Activated T-helper 2 cell treated with anti-CD3 and anti-CD28 coated beads, Interferon-gamma antibody, Interleukin-2, Interleukin-4, amounts not matched to agents 10 μg/mL and 5 μg/mL and 100 μg/mL, durations not matched to agents 14 hours and 24 hours and 36 hours (primary cell): Measurements from ENCODE around the gene MLF2. TPM values are rescaled to one million over a fixed set of nuclear protein-coding genes. Genes with fewer than 3 reads are reported as not detected.

ENCODE experiments used
- DNase-seq: peaks from one replicate; pipeline ENCODE4 v3.0.0; 2021; ENCODE audit warnings: low spot score
- H3K27ac Mint-ChIP-seq: one replicate; pipeline ENCODE4 v1.8.0; 2021; ENCODE audit warnings: mixed read lengths
- H3K27me3 Mint-ChIP-seq: one replicate; pipeline ENCODE4 v1.8.0; 2021; ENCODE audit warnings: low read depth, mixed read lengths
- H3K36me3 Mint-ChIP-seq: one replicate; pipeline ENCODE4 v1.8.0; 2021; ENCODE audit warnings: low read depth, mixed read lengths
- H3K4me1 Mint-ChIP-seq: one replicate; pipeline ENCODE4 v1.8.0; 2021; ENCODE audit warnings: low read depth, mixed read lengths
- H3K4me3 Mint-ChIP-seq: one replicate; pipeline ENCODE4 v1.8.0; 2021; ENCODE audit warnings: low read depth, mild to moderate bottlenecking, moderate library complexity, mixed read lengths
- H3K9me3 Mint-ChIP-seq: one replicate; pipeline ENCODE4 v1.8.0; 2021; ENCODE audit warnings: mixed read lengths
- intact Hi-C: fragments of 100-400 bp; cut with micrococcal nuclease; formaldehyde crosslinking; loops from one replicate; pipeline ENCODE4 v1.15.1; 2023
- total RNA-seq: library from RNA; stranded (reverse); gene quantifications from 2 replicates; pipeline ENCODE4 v1.2.3, GENCODE V29; 2022

The MLF2 gene
- total RNA-seq, 1 donor from 2014 or later, result 162 TPM

- H3K4me1 Mint-ChIP-seq, result peaks cover 53% of the 10 kb centered on the region
- peak overlapping the region; percentile 86 for H3K4me3 Mint-ChIP-seq
- DNase-seq, result no peak
- H3K36me3 Mint-ChIP-seq, result peaks cover 43% of the 10 kb centered on the region
- peaks cover 11% of the 10 kb centered on the region for H3K27me3 Mint-ChIP-seq
- no peaks in the 10 kb centered on the region for H3K9me3 Mint-ChIP-seq
- intact Hi-C loops, result loop anchor here (5.0 kb wide), 1 partner anchor 60 kb away; the partner anchor contains the start of gene P3H3
- H3K27ac Mint-ChIP-seq, result peak overlapping the region; percentile 78
Measured at GRCh38 chr12:6767353-6768319, 14.7 kb upstream of the MLF2 start.

DNA sequence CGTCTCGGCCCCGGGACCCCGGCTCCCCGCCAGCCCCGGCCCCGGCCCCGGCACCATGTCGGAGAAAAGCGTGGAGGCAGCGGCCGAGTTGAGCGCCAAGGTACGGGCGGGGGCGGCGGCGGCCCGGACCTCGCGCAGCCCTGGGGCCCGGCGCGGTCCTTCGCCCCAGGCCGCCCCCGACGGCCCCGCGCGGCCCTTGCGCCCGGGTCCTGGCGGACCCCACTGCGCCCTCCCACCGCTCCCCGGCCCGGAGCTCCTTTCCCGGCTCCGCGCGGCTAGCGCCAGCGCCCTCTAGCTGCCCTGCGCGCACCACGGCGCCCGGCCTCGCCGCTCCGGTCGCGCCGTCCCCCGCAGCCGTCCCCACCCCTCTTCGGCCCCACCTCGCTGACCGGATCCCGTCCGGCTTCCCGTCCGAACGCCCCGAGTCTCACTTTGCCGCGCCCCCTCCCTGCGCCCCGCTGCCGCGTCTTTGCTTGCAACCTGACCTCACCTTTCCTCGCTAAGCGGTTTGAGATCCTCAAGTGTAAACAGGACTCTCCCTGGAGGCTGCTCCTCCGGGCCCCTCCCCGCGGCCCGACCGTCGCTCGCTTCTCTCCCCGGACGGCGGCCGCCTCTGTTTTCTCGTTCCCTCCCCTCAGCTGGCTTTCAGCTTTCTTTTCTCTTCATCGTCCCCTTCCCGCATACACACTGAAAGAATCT is 13.9 kb upstream of the MLF2 start:
- peaks cover 40% of the 10 kb centered on the region for H3K36me3 Mint-ChIP-seq
- peaks cover 11% of the 10 kb centered on the region for H3K27me3 Mint-ChIP-seq
- no peaks in the 10 kb centered on the region for H3K9me3 Mint-ChIP-seq
- intact Hi-C loops, result loop anchor here (5.0 kb wide), 1 partner anchor 61 kb away; the partner anchor contains the start of gene P3H3
- peak overlapping the region; percentile 78 for H3K27ac Mint-ChIP-seq
- peak overlapping the region; percentile 86 for H3K4me3 Mint-ChIP-seq
- H3K4me1 Mint-ChIP-seq, result peaks cover 49% of the 10 kb centered on the region
- peak; percentile 62 for DNase-seq

GRCh38 chr12:6765634-6766581 is 13.0 kb upstream of the MLF2 start, which contains the start of gene PTMS:
Gene PTMS (plus strand): TSS chr12:6766363. CDS start chr12:6766706, 343 bp downstream.
- intact Hi-C loops, result loop anchor here (2.0 to 5.0 kb wide), 2 partner anchors 13 to 61 kb away; partner anchors contain the start of gene P3H3
- H3K4me3 Mint-ChIP-seq, result peak within 1 kb of the TSS; percentile 86
- H3K36me3 Mint-ChIP-seq, result peaks cover 31% of the 10 kb centered on the region
- peak within 1 kb of the TSS; percentile 78 for H3K27ac Mint-ChIP-seq
- H3K4me1 Mint-ChIP-seq, result peaks cover 41% of the 10 kb centered on the region
- H3K9me3 Mint-ChIP-seq, result no peaks in the 10 kb centered on the region
- peak; percentile 28 for DNase-seq
- peaks cover 11% of the 10 kb centered on the region for H3K27me3 Mint-ChIP-seq

- DNase-seq, result no peak
- Mint-ChIP-seq H3K36me3 (peaks cover 25% of the 10 kb centered on the region), H3K4me3 (peak overlapping the region; percentile 79), H3K27me3 (peaks cover 11% of the 10 kb centered on the region), H3K27ac (peak overlapping the region; percentile 52), H3K9me3 (no peaks in the 10 kb centered on the region), H3K4me1 (peaks cover 38% of the 10 kb centered on the region)
- intact Hi-C loops, result loop anchor here (2.0 to 5.0 kb wide), 2 partner anchors 14 to 62 kb away; partner anchors contain the start of gene P3H3
Measured at GRCh38 chr12:6765048-6765633, 12.2 kb upstream of the MLF2 start.

GRCh38 chr12:6764011-6764828 is 11.3 kb upstream of the MLF2 start:
- H3K27me3 Mint-ChIP-seq, result peaks cover 11% of the 10 kb centered on the region
- peak; percentile 67 for DNase-seq
- intact Hi-C loops, result loop anchor here (1.0 to 2.0 kb wide), 2 partner anchors 8 to 15 kb away; partner anchors contain the start of gene LAG3
- no peaks in the 10 kb centered on the region for H3K9me3 Mint-ChIP-seq
- peak overlapping the region; percentile 30 for H3K27ac Mint-ChIP-seq
- peak overlapping the region; percentile 67 for H3K4me3 Mint-ChIP-seq
- peaks cover 16% of the 10 kb centered on the region for H3K36me3 Mint-ChIP-seq
- peaks cover 34% of the 10 kb centered on the region for H3K4me1 Mint-ChIP-seq

GRCh38 chr12:6763380-6763779 is 10.4 kb upstream of the MLF2 start:
- H3K9me3 Mint-ChIP-seq, result no peaks in the 10 kb centered on the region
- peaks cover 11% of the 10 kb centered on the region for H3K27me3 Mint-ChIP-seq
- DNase-seq, result no peak
- no peak overlapping the region for H3K27ac Mint-ChIP-seq
- H3K4me3 Mint-ChIP-seq, result no peak overlapping the region
- intact Hi-C loops, result no loop called here
- peaks cover 7% of the 10 kb centered on the region for H3K36me3 Mint-ChIP-seq
- peaks cover 32% of the 10 kb centered on the region for H3K4me1 Mint-ChIP-seq

DNA sequence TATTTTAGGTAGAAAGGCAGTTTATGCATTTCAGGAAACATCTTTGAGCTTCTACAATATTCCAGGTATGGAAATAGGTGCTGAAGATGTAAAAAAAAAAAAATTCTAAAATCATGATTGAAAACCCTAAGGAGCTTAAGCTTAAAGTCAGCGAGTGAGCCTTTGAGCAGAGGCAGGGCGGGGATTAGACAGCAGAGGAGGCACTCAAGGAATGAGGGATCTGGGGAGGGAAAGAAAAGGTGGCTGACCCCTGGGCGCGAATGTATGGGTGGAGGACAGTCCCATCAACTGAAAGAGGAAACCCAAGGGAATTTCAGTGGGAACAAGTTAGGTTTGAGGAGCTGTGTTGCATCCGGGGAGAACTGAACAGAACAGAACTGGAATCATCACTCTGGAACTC is 6.8 kb upstream of the MLF2 start:
- H3K27me3 Mint-ChIP-seq, result peaks cover 6% of the 10 kb centered on the region
- H3K4me1 Mint-ChIP-seq, result peaks cover 21% of the 10 kb centered on the region
- H3K4me3 Mint-ChIP-seq, result no peak overlapping the region
- intact Hi-C loops, result no loop called here
- no peak for DNase-seq
- no peaks in the 10 kb centered on the region for H3K9me3 Mint-ChIP-seq
- no peaks in the 10 kb centered on the region for H3K36me3 Mint-ChIP-seq
- no peak overlapping the region for H3K27ac Mint-ChIP-seq

- Mint-ChIP-seq H3K36me3 (no peaks in the 10 kb centered on the region), H3K27ac (no peak overlapping the region), H3K9me3 (no peaks in the 10 kb centered on the region), H3K4me1 (peaks cover 23% of the 10 kb centered on the region), H3K4me3 (no peak overlapping the region), H3K27me3 (peaks cover 3% of the 10 kb centered on the region)
- no peak for DNase-seq
- intact Hi-C loops, result no loop called here
Measured at GRCh38 chr12:6758506-6759095, 5.7 kb upstream of the MLF2 start.

DNA sequence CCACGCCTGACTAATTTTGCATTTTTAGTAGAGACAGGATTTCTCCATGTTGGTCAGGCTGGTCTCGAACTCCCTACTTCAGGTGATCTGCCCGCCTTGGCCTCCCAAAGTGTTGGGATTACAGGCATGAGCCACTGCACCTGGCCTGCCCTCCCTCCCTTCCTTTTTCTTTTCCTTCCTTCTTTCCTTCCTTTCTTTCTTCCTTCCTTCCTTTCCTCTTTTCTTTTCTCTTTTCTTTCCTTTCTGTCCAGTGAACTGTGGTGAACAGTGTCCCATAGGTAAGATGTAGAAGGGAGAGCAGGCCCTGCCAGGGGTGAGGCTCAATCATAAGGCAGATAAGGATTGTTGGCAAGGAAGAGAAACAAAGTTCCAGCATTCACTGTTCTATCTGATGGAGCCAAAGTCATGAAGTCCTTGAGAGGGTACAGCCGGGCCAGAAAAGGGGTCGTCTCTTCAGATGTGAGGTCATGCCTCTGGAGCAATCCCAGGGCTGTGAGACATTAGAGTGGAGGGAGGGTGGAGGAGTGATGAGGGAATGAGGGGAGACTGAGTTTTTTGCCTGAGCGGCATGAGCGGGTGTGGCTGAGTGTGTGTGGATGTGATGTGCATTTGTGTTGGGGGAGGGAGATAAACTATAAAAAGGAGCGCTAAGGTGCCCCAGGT is 4.2 kb upstream of the MLF2 start:
- intact Hi-C loops, result no loop called here
- Mint-ChIP-seq H3K4me3 (no peak overlapping the region), H3K9me3 (no peaks in the 10 kb centered on the region), H3K4me1 (peaks cover 28% of the 10 kb centered on the region), H3K36me3 (peaks cover 4% of the 10 kb centered on the region), H3K27ac (no peak overlapping the region), H3K27me3 (no peaks in the 10 kb centered on the region)
- no peak for DNase-seq

- Mint-ChIP-seq H3K4me3 (no peak overlapping the region), H3K36me3 (peaks cover 27% of the 10 kb centered on the region), H3K27ac (peak overlapping the region; percentile 40), H3K9me3 (no peaks in the 10 kb centered on the region), H3K4me1 (peaks cover 38% of the 10 kb centered on the region), H3K27me3 (no peaks in the 10 kb centered on the region)
- intact Hi-C loops, result no loop called here
- DNase-seq, result no peak
Measured at GRCh38 chr12:6754411-6754810, 1.5 kb upstream of the MLF2 start.
